ENCODE data around the gene GSK3B.

DNA sequence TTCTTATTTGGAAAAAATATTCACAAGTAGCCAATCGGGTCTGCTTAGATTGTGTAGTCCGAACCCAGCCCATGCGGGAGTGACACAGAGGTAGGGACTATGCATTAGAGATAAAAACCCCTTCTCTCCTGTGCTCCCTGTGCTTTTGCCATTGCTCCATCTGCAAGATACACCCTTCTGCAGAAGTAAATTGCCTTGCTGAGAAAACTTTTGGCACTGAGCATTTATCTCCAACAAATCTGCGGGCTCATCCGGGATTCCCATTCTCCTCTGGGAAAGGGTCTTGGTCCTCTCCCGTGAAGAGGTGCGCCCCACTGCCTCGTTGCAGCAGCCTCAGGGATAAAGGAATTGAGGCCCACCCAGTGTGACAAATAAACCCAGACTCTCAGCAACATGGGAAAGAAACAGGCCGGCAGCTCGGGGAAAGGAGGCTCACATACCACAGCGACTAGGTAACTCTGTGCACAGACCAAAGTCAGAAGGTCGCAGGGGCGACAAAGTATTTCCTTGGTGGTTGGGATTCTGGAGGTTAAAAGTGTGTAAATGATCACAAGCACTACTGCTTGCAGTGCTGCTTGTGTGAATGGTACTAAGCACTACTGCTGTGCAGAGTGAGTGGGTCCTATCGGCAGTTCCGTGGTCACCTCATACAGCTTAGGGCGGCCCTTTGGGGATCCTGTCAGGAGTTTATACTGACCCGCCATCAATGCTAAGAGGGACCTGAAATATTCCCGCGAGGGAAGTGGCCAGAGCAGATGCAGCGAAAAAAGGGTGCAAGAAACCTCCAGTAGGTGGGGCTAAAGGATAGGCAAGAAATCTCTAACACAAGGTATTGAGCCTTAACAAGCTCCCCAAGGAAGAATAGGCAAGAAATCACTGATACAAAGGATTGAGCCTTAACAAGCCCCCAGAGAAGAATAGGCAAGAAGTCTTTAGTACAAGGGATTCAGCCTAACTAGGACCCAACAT lies 54.3 kb downstream of the GSK3B start:
- TF ChIP-seq, protein P1, sequence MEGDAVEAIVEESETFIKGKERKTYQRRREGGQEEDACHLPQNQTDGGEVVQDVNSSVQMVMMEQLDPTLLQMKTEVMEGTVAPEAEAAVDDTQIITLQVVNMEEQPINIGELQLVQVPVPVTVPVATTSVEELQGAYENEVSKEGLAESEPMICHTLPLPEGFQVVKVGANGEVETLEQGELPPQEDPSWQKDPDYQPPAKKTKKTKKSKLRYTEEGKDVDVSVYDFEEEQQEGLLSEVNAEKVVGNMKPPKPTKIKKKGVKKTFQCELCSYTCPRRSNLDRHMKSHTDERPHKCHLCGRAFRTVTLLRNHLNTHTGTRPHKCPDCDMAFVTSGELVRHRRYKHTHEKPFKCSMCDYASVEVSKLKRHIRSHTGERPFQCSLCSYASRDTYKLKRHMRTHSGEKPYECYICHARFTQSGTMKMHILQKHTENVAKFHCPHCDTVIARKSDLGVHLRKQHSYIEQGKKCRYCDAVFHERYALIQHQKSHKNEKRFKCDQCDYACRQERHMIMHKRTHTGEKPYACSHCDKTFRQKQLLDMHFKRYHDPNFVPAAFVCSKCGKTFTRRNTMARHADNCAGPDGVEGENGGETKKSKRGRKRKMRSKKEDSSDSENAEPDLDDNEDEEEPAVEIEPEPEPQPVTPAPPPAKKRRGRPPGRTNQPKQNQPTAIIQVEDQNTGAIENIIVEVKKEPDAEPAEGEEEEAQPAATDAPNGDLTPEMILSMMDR (conservative IDR thresholded peaks at IDR 0.05; ENCODE audit: low read depth in 2 of 2): peak; percentile 66 to 77
- no peak for TF ChIP-seq JUNB (IDR thresholded peaks at IDR 0.05; ENCODE audit: unreplicated experiment)
- no peak for TF ChIP-seq CREB1 (CRISPR knock-in tag; IDR thresholded peaks at IDR 0.05; ENCODE audit: low read depth)
- TF ChIP-seq ZNF331 (CRISPR knock-in tag; IDR thresholded peaks at IDR 0.05; ENCODE audit: low read depth): no peak
- TF ChIP-seq POLR2AphosphoS5 (IDR thresholded peaks at IDR 0.05; ENCODE audit: low read depth): no peak
- TF ChIP-seq, protein P2, sequence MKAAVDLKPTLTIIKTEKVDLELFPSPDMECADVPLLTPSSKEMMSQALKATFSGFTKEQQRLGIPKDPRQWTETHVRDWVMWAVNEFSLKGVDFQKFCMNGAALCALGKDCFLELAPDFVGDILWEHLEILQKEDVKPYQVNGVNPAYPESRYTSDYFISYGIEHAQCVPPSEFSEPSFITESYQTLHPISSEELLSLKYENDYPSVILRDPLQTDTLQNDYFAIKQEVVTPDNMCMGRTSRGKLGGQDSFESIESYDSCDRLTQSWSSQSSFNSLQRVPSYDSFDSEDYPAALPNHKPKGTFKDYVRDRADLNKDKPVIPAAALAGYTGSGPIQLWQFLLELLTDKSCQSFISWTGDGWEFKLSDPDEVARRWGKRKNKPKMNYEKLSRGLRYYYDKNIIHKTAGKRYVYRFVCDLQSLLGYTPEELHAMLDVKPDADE (IDR thresholded peaks at IDR 0.05): no peak
- no peak for TF ChIP-seq REST (IDR thresholded peaks at IDR 0.05; ENCODE audit: unreplicated experiment)
- TF ChIP-seq EZH2 (IDR thresholded peaks at IDR 0.05; ENCODE audit: low read depth, unreplicated experiment): no peak
- TF ChIP-seq STAT1 (IDR thresholded peaks at IDR 0.05; ENCODE audit: unreplicated experiment): no peak
- TF ChIP-seq EZH2phosphoT487 (IDR thresholded peaks at IDR 0.05; ENCODE audit: unreplicated experiment): no peak

All from GM23338 (cell line).